Natural killer cell (primary cell): ENCODE measurements around the gene SLFN5. TPM values are rescaled to one million over a fixed set of nuclear protein-coding genes. Genes with fewer than 3 reads are reported as not detected.
A peak's percentile ranks its signal among the peaks of the same experiment; 100 is the strongest.

ENCODE experiments used
- ATAC-seq, 3 donors: fragments of 150-1000 bp in 2 of 3; fragments of 200-7000 bp in 1 of 3; cut with Tn5 transposase; 1 replicate in 1 of 3; 2 replicates in 2 of 3; pipeline ENCODE4 v1.10.0; 2021; ENCODE audit warnings: mild to moderate bottlenecking in 2 of 3, moderate library complexity in 2 of 3
- DNase-seq, 2 donors: peaks; one replicate each; pipeline versions ENCODE4 v3.0.0 to v3.0.0-alpha.2; 2013 to 2021; ENCODE audit warnings: mixed read lengths in 1 of 2
- H3K27ac ChIP-seq: one replicate; pipeline ENCODE4 v1.5.1; 2013; ENCODE audit warnings: mild to moderate bottlenecking, low read length
- H3K27me3 ChIP-seq: one replicate; pipeline ENCODE4 v1.6.1; 2013; ENCODE audit warnings: low read length; ENCODE audit not compliant: control insufficient read depth, insufficient read depth
- H3K36me3 ChIP-seq: one replicate; pipeline ENCODE4 v1.6.1; 2013; ENCODE audit warnings: low read length; ENCODE audit not compliant: control insufficient read depth, insufficient read depth
- H3K4me1 ChIP-seq: one replicate; pipeline ENCODE4 v1.6.1; 2013; ENCODE audit warnings: low read length; ENCODE audit not compliant: control insufficient read depth, insufficient read depth
- H3K4me3 ChIP-seq: one replicate; pipeline ENCODE4 v1.5.1; 2013; ENCODE audit warnings: low read length
- H3K9me3 ChIP-seq: one replicate; pipeline ENCODE4 v1.6.1; 2013; ENCODE audit warnings: low read length; ENCODE audit not compliant: control insufficient read depth, insufficient read depth
- H3K27ac Mint-ChIP-seq, 2 donors: one replicate each; pipeline ENCODE4 v1.8.0; 2022; ENCODE audit warnings: mild to moderate bottlenecking in 2 of 2, mixed read lengths in 2 of 2, moderate library complexity in 1 of 2
- H3K27me3 Mint-ChIP-seq, 2 donors: one replicate each; pipeline ENCODE4 v1.8.0; 2022; ENCODE audit warnings: low read depth in 2 of 2, mixed read lengths in 2 of 2
- H3K36me3 Mint-ChIP-seq: one replicate; pipeline ENCODE4 v1.8.0; 2022; ENCODE audit warnings: mixed read lengths
- H3K4me1 Mint-ChIP-seq, 2 donors: one replicate each; pipeline ENCODE4 v1.8.0; 2022; ENCODE audit warnings: mixed read lengths in 2 of 2
- H3K4me3 Mint-ChIP-seq: one replicate; pipeline ENCODE4 v1.8.0; 2022; ENCODE audit warnings: mild to moderate bottlenecking, moderate library complexity, mixed read lengths
- H3K9me3 Mint-ChIP-seq, 2 donors: one replicate each; pipeline ENCODE4 v1.8.0; 2022; ENCODE audit warnings: mixed read lengths in 2 of 2
- CTCF ChIP-seq: fragments of 200-600 bp; IDR thresholded peaks from one replicate; pipeline ENCODE4 v1.8.0; 2022; ENCODE audit warnings: antibody characterized with exemption
- WGBS: methylation state at CpG from one replicate; pipeline ENCODE4 v1.1.7; 2013; ENCODE audit warnings: missing lambda C conversion rate; ENCODE audit not compliant: insufficient coverage; 5-methylcytosine and 5-hydroxymethylcytosine counted together
- intact Hi-C: fragments of 100-400 bp; cut with micrococcal nuclease; formaldehyde crosslinking; loops from one replicate; pipeline ENCODE4 v1.14.2; 2022
- total RNA-seq, 4 donors: library from RNA; stranded (reverse); fragments of 120-200 nt in 1 of 4; gene quantifications; one replicate each; pipeline versions ENCODE4 v1.2.3 to v1.2.4, GENCODE V29; 2013 to 2022

The SLFN5 gene
- total RNA-seq, 3 donors from 2014 or later (not counting 1 experiment from before 2014, with no cell fraction given) = 118 to 164 (median 141) TPM

GRCh38 chr17:35236821-35237220, 6.1 kb upstream of the SLFN5 start:
- no peak overlapping the region for H3K27ac Mint-ChIP-seq

DNA sequence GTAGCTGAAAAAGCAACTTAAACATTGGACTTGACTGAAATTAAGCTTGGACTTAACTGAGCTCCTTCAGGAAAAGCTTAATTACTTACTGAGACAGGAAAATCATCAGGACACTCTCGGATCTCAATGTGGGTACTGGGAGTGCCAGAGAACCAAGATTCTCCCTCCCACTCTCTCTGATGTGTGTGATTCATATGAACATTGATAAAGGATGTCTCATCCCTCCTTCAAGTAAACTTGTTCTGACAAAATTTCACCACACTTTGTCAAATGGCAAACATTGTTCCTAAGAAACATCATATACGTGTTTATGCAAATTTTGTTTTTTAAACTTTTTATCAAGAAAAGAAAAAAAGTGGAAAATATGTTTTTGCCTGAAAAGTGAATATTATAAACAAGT, 4.1 kb upstream of the SLFN5 start:
- no peaks in the 10 kb centered on the region for H3K36me3 Mint-ChIP-seq

More at GRCh38 chr17:35236821-35237220, 6.1 kb upstream of the SLFN5 start:
- Histone ChIP-seq H3K9me3 (no peaks in the 10 kb centered on the region), H3K36me3 (no peaks in the 10 kb centered on the region), H3K4me1 (peaks cover 19% of the 10 kb centered on the region), H3K27me3 (no peaks in the 10 kb centered on the region), H3K27ac (no peak overlapping the region), H3K4me3 (no peak overlapping the region)
- no peak for DNase-seq
- Mint-ChIP-seq H3K9me3 (no peaks in the 10 kb centered on the region), H3K27me3 (no peaks in the 10 kb centered on the region), H3K4me3 (no peak overlapping the region), H3K36me3 (no peaks in the 10 kb centered on the region), H3K4me1 (peaks cover 60 to 61% of the 10 kb centered on the region in 2 donors)
- intact Hi-C loops = no loop called here
- TF ChIP-seq CTCF = no peak
- no peak for ATAC-seq
- WGBS = 86% methylated on average over 5 of the region's 5 CpGs

DNA sequence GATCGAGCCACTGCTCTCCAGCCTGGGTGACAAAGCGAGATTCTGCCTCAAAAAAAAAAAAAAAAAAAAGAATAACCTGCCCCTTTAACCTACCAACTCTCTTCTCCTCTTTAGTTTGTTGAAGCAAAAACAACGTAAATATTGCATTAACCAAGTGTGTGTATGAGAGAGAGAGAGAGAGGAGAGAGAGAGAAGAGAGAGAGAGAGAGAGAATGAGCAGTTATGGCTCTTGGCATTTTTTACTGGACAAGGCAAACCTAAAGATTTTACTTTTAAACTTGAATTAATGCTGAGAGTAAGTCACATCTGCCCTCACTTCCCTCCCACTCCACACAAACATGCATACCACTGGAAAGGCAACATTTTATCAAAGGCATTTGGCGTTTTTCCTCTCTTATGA, 3.0 kb upstream of the SLFN5 start:
- H3K4me1 ChIP-seq = peaks cover 30% of the 10 kb centered on the region
- no peaks in the 10 kb centered on the region for H3K27me3 ChIP-seq
- H3K4me3 Mint-ChIP-seq = peak overlapping the region; percentile 79
- ATAC-seq (no peak), DNase-seq (peak in 1 of 2 donors; percentile 22)
- H3K27me3 Mint-ChIP-seq = no peaks in the 10 kb centered on the region
- H3K4me1 Mint-ChIP-seq = peaks cover 71 to 79% of the 10 kb centered on the region in 2 donors
- no peak for TF ChIP-seq CTCF
- no peaks in the 10 kb centered on the region for H3K36me3 ChIP-seq
- 92% methylated on average over 1 of the region's 4 CpGs for WGBS
- no peak overlapping the region for H3K27ac ChIP-seq
- H3K9me3 Mint-ChIP-seq = no peaks in the 10 kb centered on the region
- no peaks in the 10 kb centered on the region for H3K36me3 Mint-ChIP-seq
- no peak overlapping the region for H3K4me3 ChIP-seq
- H3K27ac Mint-ChIP-seq = peak overlapping the region; percentile 41 to 67
- no peaks in the 10 kb centered on the region for H3K9me3 ChIP-seq
- intact Hi-C loops = loop anchor here (5.0 to 10.0 kb wide), 5 partner anchors 132 to 957 kb away; partner anchors contain the start of genes CCL3L1, CCL3L3, SLFN11 and SLFN12

More for the DNA sequence above, 4.1 kb upstream of the SLFN5 start:
- Histone ChIP-seq H3K27ac (no peak overlapping the region), H3K36me3 (no peaks in the 10 kb centered on the region), H3K9me3 (no peaks in the 10 kb centered on the region), H3K4me3 (no peak overlapping the region), H3K27me3 (no peaks in the 10 kb centered on the region), H3K4me1 (peaks cover 22% of the 10 kb centered on the region)
- peak in 1 of 2 donors; percentile 26 for DNase-seq
- H3K4me1 Mint-ChIP-seq = peaks cover 61 to 69% of the 10 kb centered on the region in 2 donors
- no peak for ATAC-seq
- intact Hi-C loops = no loop called here
- H3K9me3 Mint-ChIP-seq = no peaks in the 10 kb centered on the region
- TF ChIP-seq CTCF = no peak
- WGBS = no CpG with 5 or more reads among the region's 2 CpGs
- H3K27me3 Mint-ChIP-seq = no peaks in the 10 kb centered on the region
- no peak overlapping the region for H3K4me3 Mint-ChIP-seq
- peak overlapping the region in 1 of 2 donors; percentile 67 for H3K27ac Mint-ChIP-seq

DNA sequence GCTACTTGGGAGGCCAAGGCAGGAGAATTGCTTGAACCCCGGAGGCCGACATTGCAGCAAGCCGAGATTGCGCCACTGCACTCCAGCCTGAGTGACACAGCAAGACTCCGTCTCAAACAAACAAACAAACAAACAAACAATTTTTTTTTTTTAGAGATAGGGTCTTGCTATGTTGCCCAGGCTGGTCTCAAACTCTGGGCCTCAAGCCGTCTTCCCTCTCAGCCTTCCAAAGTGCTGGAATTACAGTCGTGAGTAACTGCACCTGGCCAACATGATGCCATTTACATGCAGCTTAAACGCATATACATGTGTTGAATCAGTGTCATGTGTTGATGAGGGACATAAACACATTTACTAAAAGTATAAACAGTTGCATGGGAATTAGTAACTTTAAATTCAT, 2.0 kb upstream of the SLFN5 start:
- Histone ChIP-seq H3K4me3 (peak overlapping the region; percentile 78), H3K4me1 (peaks cover 33% of the 10 kb centered on the region), H3K27me3 (no peaks in the 10 kb centered on the region), H3K36me3 (peaks cover 5% of the 10 kb centered on the region), H3K9me3 (no peaks in the 10 kb centered on the region), H3K27ac (peak overlapping the region; percentile 98)
- no peaks in the 10 kb centered on the region for H3K9me3 Mint-ChIP-seq
- H3K36me3 Mint-ChIP-seq = no peaks in the 10 kb centered on the region
- peak overlapping the region; percentile 97 for H3K4me3 Mint-ChIP-seq
- intact Hi-C loops = loop anchor here (5.0 to 10.0 kb wide), 5 partner anchors 131 to 956 kb away; partner anchors contain the start of genes CCL3L1, CCL3L3, SLFN11 and SLFN12
- no peaks in the 10 kb centered on the region for H3K27me3 Mint-ChIP-seq
- 91% methylated on average over 7 of the region's 8 CpGs for WGBS
- H3K4me1 Mint-ChIP-seq = peaks cover 73 to 81% of the 10 kb centered on the region in 2 donors
- no peak for DNase-seq
- ATAC-seq = no peak
- no peak for TF ChIP-seq CTCF
- H3K27ac Mint-ChIP-seq = peak overlapping the region; percentile 97 to 100
